Mucosa of stomach (tissue), 1 donor: ENCODE measurements around the gene KBTBD13.
"Not testable (repeated sequence)": the region's sequence is repeated elsewhere in the genome, so short reads cannot be mapped to it uniquely, and the experiment has no call there.

ENCODE experiments used
- H3K27me3 ChIP-seq: one replicate; pipeline ENCODE4 v1.7.0; 2013; ENCODE audit warnings: mild to moderate bottlenecking, low read length; ENCODE audit not compliant: control insufficient read depth, insufficient read depth
- H3K36me3 ChIP-seq: one replicate; pipeline ENCODE4 v1.7.0; 2013; ENCODE audit warnings: low read length; ENCODE audit not compliant: control insufficient read depth, insufficient read depth
- H3K4me1 ChIP-seq: one replicate; pipeline ENCODE4 v1.7.0; 2013; ENCODE audit warnings: mild to moderate bottlenecking, low read length; ENCODE audit not compliant: control insufficient read depth, insufficient read depth
- H3K4me3 ChIP-seq: one replicate; pipeline ENCODE4 v1.7.0; 2013; ENCODE audit warnings: low read length
- H3K9ac ChIP-seq: one replicate; pipeline ENCODE4 v1.7.0; 2013; ENCODE audit warnings: mild to moderate bottlenecking, low read length, moderate library complexity
- H3K9me3 ChIP-seq: one replicate; pipeline ENCODE4 v1.7.0; 2013; ENCODE audit warnings: mild to moderate bottlenecking, low read length, moderate library complexity; ENCODE audit not compliant: control insufficient read depth
- donor health status: Pancreatic carcinoma.

KBTBD13 gene

GRCh38 chr15:65087411-65087810 is 10.9 kb downstream of the KBTBD13 start:
- peaks cover 21% of the 10 kb centered on the region for H3K27me3 ChIP-seq
- no peak overlapping the region for H3K9ac ChIP-seq
- H3K36me3 ChIP-seq: no peaks in the 10 kb centered on the region
- H3K9me3 ChIP-seq: no peaks in the 10 kb centered on the region
- H3K4me3 ChIP-seq: no peak overlapping the region
- H3K4me1 ChIP-seq: peaks cover 22% of the 10 kb centered on the region

DNA sequence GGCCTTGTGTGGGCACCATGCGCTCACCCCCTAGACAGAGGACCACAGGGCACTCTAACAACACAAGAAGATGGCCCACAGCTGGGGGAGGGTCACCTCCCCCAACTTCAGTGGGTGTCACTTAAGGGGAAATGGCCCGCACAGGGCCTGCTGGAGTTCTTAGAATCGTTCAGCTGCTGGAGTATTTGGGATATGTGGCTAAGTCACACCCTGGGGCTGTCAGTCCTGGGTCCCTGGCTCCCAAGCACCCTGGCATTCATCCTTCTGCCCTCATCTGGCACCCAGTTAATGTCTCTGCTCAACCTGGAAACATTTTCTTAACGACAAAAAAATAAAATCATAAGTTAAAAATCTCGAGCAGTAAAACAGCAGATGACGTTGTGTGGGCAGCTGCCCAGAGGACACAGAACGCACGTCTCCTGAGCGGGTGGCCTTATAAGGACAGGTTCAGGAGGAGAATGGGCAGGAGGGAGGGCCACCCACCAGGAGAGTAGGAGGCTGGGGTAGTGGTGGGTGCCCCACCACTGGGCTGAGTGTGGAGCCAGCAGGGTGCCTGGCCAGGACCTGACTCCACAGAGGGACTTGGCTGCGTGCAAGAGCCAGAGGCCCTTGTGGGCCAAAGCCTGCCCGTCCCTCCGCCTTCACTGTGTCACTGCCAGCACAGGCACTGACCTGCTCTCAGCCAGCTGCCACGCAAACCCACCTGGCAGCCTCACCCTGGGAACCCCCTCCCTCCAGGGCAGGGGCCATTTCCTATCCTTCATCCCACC is 11.5 kb downstream of the KBTBD13 start:
- Histone ChIP-seq H3K4me1 (peaks cover 15% of the 10 kb centered on the region), H3K27me3 (peaks cover 17% of the 10 kb centered on the region), H3K9ac (no peak overlapping the region), H3K4me3 (no peak overlapping the region), H3K36me3 (no peaks in the 10 kb centered on the region), H3K9me3 (no peaks in the 10 kb centered on the region)

DNA sequence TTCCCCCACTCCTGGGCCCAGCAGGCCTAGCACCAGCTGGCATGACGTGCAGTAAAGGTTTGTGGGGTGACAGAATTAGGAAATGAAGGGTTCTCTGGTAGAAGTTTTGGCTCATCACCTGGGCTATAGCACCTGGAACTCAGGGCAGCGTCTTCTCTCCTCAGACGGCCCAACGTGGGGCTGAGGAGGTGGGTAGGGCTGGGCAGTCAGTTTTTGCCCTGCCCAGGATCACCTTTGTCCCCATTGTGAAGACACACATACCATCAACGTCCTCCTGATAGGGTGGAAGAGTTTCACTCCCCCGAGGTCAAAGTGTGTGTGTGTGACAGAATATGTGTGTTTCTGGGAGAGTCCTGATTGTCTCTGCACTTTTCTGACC is 12.1 kb downstream of the KBTBD13 start:
- no peak overlapping the region for H3K4me3 ChIP-seq

GRCh38 chr15:65089206-65089824 is 12.8 kb downstream of the KBTBD13 start:
- no peaks in the 10 kb centered on the region for H3K9me3 ChIP-seq
- peaks cover 14% of the 10 kb centered on the region for H3K4me1 ChIP-seq
- no peak overlapping the region for H3K9ac ChIP-seq
- no peaks in the 10 kb centered on the region for H3K36me3 ChIP-seq
- no peak overlapping the region for H3K4me3 ChIP-seq
- peaks cover 10% of the 10 kb centered on the region for H3K27me3 ChIP-seq

More for the DNA sequence above, 12.1 kb downstream of the KBTBD13 start:
- Histone ChIP-seq H3K9me3 (no peaks in the 10 kb centered on the region), H3K4me1 (peaks cover 14% of the 10 kb centered on the region), H3K9ac (no peak overlapping the region), H3K27me3 (peaks cover 11% of the 10 kb centered on the region), H3K36me3 (no peaks in the 10 kb centered on the region)

GRCh38 chr15:65091946-65092770 is 15.6 kb downstream of the KBTBD13 start:
- Histone ChIP-seq H3K4me1 (peaks cover 14% of the 10 kb centered on the region), H3K4me3 (no peak overlapping the region), H3K36me3 (no peaks in the 10 kb centered on the region), H3K9ac (no peak overlapping the region), H3K9me3 (no peaks in the 10 kb centered on the region), H3K27me3 (no peaks in the 10 kb centered on the region)

GRCh38 chr15:65092911-65093792 is 16.6 kb downstream of the KBTBD13 start:
- Histone ChIP-seq H3K4me3 (no peak overlapping the region), H3K36me3 (no peaks in the 10 kb centered on the region), H3K9ac (no peak overlapping the region), H3K27me3 (no peaks in the 10 kb centered on the region), H3K4me1 (peaks cover 14% of the 10 kb centered on the region), H3K9me3 (no peaks in the 10 kb centered on the region)

DNA sequence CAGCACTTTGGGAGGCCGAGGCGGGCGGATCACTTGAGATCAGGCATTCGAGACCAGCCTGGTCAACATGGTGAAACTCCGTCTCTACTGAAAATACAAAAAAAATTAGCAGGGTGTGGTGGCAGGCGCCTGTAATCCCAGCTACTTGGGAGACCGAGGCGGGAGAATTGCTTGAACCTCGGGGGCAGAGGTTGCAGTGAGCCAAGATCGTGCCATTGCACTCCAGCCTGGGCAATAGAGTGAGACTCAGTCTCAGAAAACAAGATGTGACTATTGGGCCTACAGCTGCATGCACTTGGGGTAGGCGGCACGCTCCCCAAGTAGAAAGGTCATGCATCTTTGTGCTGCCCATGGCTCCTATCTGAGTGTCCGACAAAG is 17.2 kb downstream of the KBTBD13 start:
- H3K4me3 ChIP-seq, H3K4me1 ChIP-seq, H3K9me3 ChIP-seq, H3K36me3 ChIP-seq, H3K9ac ChIP-seq, H3K27me3 ChIP-seq: not testable (repeated sequence)

DNA sequence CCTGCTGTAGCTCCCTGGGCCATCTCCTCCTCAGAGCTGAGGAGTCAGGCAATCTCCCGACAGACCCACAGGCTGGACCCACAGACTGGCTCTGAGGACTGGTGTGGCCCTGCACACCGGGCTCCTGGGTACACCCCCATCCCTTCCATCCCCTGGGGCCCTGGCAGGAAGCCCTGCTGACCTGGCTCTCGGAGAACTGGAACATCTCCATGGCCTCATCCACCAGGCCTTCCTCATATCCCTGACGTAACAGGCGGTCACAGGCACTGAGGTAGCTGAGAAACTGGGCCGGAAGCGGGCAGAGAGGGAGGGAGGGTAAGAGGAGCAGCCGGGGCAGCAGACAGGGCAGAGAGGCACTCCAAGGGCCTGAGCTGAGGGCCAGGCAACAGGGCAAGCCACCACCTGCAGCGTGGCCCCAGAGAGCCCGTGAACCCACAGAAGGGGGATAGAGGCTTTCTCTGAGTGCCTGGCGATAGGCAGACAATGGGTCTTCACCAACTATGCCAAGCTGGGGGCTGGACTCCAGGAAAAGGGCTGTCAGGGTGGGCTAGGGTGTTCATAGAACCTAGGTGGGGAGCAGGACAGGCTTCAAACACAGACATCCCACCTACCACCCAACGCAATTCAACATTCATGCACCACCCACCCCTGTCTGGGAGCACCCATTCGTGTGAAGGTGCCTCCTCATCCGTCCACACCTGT is 17.9 kb downstream of the KBTBD13 start:
- Histone ChIP-seq H3K9ac (no peak overlapping the region), H3K9me3 (no peaks in the 10 kb centered on the region), H3K36me3 (no peaks in the 10 kb centered on the region), H3K4me1 (peaks cover 2% of the 10 kb centered on the region), H3K4me3 (no peak overlapping the region), H3K27me3 (no peaks in the 10 kb centered on the region)

DNA sequence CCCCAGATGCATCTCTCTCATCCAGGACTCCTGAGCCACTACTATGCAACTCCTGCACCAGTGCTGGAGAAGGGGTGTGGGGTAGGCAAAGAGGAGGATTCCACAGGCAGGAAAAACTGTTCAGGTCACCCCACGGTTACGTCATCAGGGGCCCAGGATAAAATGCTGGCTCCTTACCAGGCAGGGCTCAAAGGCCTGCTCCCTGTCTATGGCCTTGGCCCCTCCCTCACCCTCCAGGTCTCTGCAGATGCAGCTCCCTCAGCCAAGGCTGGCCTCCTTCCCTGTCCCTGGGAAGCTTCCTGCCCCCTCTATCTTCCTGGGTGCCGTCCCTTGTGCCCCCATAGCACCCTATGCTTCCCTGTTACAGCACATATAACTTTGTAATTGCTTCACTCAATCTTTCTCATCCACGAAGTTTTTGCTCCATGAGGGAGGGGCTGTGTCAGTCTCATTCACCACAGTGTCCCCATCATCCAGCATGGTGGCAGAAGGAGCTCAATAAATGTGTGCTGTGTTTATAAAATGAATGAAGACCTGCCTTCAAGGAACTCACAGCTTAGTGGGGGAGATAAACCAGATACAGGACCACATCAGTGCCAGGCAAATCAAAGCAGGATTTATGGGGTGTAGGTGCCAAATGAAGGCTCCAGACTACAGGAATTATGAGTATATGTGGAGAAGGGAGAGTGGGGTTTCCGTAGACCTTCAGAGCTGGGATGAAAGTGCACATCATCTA is 18.6 kb downstream of the KBTBD13 start:
- H3K36me3 ChIP-seq: no peaks in the 10 kb centered on the region
- no peaks in the 10 kb centered on the region for H3K4me1 ChIP-seq
- H3K27me3 ChIP-seq: no peaks in the 10 kb centered on the region
- no peak overlapping the region for H3K4me3 ChIP-seq
- no peak overlapping the region for H3K9ac ChIP-seq
- H3K9me3 ChIP-seq: no peaks in the 10 kb centered on the region

GRCh38 chr15:65095747-65096104 is 19.2 kb downstream of the KBTBD13 start:
- Histone ChIP-seq H3K4me3 (no peak overlapping the region), H3K9ac (no peak overlapping the region), H3K4me1 (no peaks in the 10 kb centered on the region), H3K27me3 (no peaks in the 10 kb centered on the region), H3K36me3 (no peaks in the 10 kb centered on the region), H3K9me3 (no peaks in the 10 kb centered on the region)
